Measurements from ENCODE around the gene BCAS3.

BCAS3 gene

GRCh38 chr17:61091096-61091495 is 413.4 kb downstream of the BCAS3 start:
- TF ChIP-seq, protein P1, sequence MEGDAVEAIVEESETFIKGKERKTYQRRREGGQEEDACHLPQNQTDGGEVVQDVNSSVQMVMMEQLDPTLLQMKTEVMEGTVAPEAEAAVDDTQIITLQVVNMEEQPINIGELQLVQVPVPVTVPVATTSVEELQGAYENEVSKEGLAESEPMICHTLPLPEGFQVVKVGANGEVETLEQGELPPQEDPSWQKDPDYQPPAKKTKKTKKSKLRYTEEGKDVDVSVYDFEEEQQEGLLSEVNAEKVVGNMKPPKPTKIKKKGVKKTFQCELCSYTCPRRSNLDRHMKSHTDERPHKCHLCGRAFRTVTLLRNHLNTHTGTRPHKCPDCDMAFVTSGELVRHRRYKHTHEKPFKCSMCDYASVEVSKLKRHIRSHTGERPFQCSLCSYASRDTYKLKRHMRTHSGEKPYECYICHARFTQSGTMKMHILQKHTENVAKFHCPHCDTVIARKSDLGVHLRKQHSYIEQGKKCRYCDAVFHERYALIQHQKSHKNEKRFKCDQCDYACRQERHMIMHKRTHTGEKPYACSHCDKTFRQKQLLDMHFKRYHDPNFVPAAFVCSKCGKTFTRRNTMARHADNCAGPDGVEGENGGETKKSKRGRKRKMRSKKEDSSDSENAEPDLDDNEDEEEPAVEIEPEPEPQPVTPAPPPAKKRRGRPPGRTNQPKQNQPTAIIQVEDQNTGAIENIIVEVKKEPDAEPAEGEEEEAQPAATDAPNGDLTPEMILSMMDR (conservative IDR thresholded peaks at IDR 0.05; ENCODE audit: low read depth, low read length) = no peak
- H3K4me3 ChIP-seq (ENCODE audit: low read length) = no peak overlapping the region
- DNase-seq (ENCODE audit: low read depth) = no peak

GRCh38 chr17:61097781-61098180 is 420.1 kb downstream of the BCAS3 start:
- TF ChIP-seq, protein P1 (conservative IDR thresholded peaks at IDR 0.05; ENCODE audit: low read depth, low read length) = no peak
- no peak overlapping the region for H3K4me3 ChIP-seq (ENCODE audit: low read length)
- DNase-seq (ENCODE audit: low read depth) = no peak

- DNase-seq (ENCODE audit: low read depth) = no peak
- TF ChIP-seq, protein P1 (conservative IDR thresholded peaks at IDR 0.05; ENCODE audit: low read depth, low read length) = no peak
- H3K4me3 ChIP-seq (ENCODE audit: low read length) = no peak overlapping the region
These were observed 428.7 kb downstream of the BCAS3 start for GRCh38 chr17:61106354-61106753.

- no peak overlapping the region for H3K4me3 ChIP-seq (ENCODE audit: low read length)
- DNase-seq (ENCODE audit: low read depth) = no peak
- TF ChIP-seq, protein P1 (conservative IDR thresholded peaks at IDR 0.05; ENCODE audit: low read depth, low read length) = no peak
These were observed 438.9 kb downstream of the BCAS3 start for GRCh38 chr17:61116577-61116976.

- no peak for DNase-seq (ENCODE audit: low read depth)
- H3K4me3 ChIP-seq (ENCODE audit: low read length) = no peak overlapping the region
- TF ChIP-seq, protein P1 (conservative IDR thresholded peaks at IDR 0.05; ENCODE audit: low read depth, low read length) = no peak
These were observed 440.3 kb downstream of the BCAS3 start for GRCh38 chr17:61117983-61118382.

GRCh38 chr17:61118871-61119270 is 441.2 kb downstream of the BCAS3 start:
- TF ChIP-seq, protein P1 (conservative IDR thresholded peaks at IDR 0.05; ENCODE audit: low read depth, low read length) = no peak
- no peak for DNase-seq (ENCODE audit: low read depth)
- H3K4me3 ChIP-seq (ENCODE audit: low read length) = no peak overlapping the region

DNA sequence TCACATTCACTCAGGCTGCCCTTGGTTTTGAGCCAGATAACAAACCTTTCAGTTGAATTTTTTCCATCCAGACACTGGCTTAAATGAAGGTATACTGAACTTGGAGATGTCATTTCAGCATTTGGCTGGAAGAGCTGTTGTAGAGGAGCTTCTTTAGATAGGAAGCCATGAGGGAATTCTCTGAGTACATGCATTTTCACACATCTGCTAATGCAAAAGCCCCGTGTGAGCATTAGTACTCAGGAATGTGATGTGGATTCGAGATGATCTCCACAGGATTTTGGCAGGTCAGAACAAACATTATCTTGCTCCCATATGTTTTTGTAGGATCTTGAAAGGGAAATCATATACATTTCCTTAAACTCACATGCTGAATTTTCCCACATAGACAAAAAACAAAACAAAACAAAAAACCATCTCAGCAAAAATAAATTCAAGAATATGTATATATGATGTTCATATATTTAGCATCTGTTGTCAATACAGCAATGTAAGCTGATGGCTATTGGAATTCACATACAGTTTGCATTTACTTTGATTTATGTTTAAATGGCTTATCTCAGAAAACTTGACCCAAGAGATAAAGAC is 444.8 kb downstream of the BCAS3 start:
- H3K4me3 ChIP-seq (ENCODE audit: low read length) = no peak overlapping the region
- DNase-seq (ENCODE audit: low read depth) = no peak
- TF ChIP-seq, protein P1 (conservative IDR thresholded peaks at IDR 0.05; ENCODE audit: low read depth, low read length) = no peak
